GM18873 (cell line): Measurements from ENCODE around the gene WFDC9.
"Not testable (repeated sequence)": the region's sequence is repeated elsewhere in the genome, so short reads cannot be mapped to it uniquely, and the experiment has no call there.

Experiments used
- ATAC-seq: cut with Tn5 transposase; IDR thresholded peaks from one replicate; pipeline ENCODE4 v1.9.1; 2021; ENCODE audit warnings: mild to moderate bottlenecking, moderate library complexity, moderate number of reproducible peaks; ENCODE audit not compliant: unreplicated experiment, low FRiP score

The WFDC9 gene

DNA sequence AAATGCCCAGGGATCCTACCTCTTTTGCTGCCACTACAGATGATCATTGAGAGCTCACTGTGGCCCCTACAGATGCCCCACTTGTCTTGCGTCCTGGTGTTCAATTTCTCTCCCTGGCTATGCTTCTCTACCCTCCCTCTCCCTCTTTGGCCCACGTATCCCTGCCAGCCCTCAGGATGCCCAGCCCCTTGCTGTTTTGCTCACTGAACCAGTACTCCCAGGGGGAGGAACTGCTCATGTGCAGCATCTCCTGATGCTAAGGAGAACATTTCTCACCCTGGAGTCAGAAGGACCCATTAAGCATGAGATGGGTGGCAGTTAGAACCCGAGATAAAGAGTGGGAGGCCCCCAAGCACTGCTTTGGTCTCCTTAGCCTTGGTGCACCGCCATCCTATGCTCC is at the start of gene WFDC9:
TSS of gene WFDC9 (minus strand) at position 101 of the 400 bp plus-strand sequence. CDS start 21,103 bp downstream, outside the sequence.
- ATAC-seq = no peak

DNA sequence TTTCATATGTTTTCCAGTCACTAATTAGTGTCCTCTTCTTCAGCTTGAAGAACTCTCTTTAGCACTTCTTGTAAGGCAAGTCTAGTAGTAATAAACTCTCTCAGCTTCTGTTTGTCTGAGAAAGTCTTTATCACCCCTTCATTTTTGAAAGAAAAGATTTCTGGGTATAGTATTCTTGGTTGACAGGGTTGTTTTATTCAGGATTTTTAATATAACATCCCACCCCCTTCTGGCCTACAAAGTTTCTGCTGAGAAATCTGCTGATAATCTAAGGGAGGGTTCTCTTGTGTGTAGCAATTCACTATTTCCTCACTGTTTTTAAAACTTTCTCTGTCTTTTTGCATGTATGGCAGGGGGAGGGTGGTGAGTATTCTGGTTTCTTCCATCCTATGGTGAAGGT is 48.6 kb upstream of the WFDC9 start:
- no peak for ATAC-seq

DNA sequence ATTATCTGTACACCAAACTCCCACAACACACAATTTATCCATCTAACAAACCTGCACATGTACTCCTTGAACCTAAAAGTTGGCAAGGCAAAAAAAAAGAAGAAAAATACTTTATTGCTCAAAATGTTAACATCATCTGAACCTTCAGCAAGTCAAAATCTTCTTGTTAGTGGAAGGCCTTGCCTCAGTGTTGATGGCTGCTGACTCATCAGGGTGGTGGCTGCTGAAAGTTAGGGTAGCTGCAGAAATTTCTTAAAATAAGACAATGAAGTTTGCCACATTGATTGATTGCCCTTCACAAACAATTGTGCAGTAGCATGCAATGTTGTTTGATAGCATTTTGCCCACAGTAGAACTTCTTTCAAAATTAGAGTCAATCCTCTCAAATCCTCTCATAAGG is 41.7 kb upstream of the WFDC9 start:
- no peak for ATAC-seq

DNA sequence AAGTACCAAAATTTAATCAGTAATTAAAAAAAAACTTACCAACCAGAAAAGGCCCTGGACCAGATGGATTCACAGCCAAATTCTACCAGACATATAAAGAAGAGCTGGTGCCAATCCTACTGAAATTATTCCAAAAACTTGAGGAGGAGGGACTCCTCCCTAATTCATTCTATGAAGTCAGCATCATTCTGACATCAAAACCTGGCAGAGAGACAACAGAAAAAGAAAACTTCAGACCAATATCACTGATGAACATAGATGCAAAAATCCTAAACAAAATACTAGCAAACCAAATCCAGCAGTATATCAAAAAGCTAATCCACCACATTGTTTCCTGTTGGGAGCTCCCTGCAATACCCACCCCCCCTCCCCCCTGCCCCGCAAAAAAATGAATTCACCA is 39.1 kb upstream of the WFDC9 start, which contains the start of gene WFDC11:
TSS of gene WFDC11 (minus strand) at position 101 of the 400 bp plus-strand sequence. CDS start 19,639 bp downstream, outside the sequence.
- ATAC-seq = no peak

DNA sequence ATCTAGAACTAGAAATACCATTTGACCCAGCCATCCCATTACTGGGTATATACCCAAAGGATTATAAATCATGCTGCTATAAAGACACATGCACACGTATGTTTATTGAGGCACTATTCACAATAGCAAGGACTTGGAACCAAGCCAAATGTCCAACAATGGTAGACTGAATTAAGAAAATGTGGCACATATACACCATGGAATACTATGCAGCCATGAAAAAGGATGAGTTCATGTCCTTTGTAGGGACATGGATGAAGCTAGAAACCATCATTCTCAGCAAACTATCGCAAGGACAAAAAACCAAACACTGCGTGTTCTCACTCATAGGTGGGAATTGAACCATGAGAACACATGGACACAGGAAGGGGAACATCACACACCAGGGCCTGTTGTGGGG is 26.0 kb upstream of the WFDC9 start:
- not testable (repeated sequence) for ATAC-seq

DNA sequence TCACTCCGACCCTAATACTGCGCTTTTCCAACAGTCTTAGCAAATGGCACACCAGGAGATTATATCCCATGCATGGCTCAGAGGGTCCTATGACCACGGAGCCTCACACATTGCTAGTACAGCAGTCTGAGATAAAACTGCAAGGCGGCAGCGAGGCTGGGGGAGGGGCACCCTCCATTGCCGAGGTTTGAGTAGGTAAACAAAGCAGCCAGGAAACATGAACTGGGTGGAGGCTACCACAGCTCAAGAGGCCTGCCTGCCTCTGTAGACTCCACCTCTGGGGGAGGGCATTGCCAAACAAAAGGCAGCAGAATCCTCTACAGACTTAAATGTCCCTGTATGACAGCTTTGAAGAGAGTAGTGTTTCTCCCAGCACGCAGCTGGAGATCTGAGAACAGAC is 20.6 kb upstream of the WFDC9 start:
- not testable (repeated sequence) for ATAC-seq

DNA sequence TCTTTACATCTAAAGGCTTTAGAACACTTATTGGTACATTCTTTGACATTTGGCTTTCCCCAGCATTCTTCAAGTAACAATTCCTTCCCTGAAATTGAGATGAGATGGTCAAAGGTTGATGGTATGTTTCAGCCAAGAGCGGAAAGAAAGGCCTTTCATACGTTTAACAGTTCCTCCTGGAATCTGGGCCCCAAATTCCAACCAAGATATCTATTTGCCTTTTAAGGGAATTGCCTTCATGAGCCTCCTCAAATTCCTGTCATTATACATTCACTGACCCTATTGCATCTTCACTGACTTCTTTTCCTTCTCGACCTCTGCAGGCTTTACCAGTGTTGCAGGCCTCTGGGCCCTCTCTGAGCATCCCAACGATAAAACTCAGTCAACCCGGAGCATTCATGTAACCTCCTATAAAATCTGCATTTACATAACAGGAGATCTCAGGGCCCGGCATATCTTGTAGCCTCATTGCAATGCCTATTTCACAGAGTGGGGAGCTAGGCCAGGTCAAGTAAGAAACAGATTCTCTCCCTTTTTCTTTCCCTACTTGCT is 18.3 kb upstream of the WFDC9 start:
- ATAC-seq = no peak

DNA sequence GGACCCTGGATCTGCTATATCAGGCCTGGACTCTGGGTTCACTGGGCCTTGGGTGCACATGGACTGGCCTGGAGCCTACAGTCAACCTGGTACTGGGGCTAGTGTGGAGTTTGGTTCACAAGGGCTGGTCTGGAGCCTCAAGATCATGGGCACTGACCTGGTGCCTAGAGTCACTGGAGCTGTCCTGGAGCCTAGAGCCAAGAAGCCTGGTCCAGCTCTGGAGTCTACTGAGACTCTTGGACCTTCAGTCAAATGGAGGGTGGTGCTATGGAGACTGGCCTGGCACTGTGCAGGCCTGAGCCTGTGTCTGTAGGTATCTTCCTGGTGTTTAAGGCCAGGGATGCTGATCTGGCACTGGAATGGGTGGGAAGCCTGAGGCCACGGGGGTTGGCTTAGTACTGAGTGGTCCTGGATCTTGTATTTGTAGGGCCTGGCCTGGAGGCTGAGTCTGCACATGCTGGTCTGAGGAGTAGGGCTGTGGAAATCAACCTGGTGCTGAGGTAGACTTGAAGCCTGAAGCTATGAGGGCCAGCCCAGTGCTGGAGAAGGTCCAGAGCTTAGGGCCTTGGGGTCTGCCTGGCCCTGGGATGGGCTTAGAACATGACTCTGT is 16.5 kb upstream of the WFDC9 start:
- ATAC-seq = no peak

DNA sequence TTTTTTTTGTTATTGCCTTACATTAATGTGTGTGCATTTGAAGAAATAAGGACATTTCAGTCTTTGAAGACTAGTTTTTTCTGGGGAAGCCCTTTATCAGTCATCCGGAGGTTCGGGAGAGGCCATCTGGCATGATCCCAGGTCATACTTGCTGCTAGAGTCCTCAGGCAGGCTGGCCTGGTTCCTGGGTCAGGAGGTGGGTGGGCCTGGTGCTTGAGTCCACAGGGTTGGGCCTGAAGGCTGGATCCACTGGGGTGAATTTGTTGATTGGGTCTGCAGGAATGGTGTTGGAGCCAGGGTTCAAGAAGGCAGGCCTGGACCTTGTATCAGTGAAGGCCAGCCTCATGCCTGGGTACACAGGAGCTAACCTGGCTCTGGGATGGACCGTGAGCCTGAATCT is 15.8 kb upstream of the WFDC9 start:
- no peak for ATAC-seq

DNA sequence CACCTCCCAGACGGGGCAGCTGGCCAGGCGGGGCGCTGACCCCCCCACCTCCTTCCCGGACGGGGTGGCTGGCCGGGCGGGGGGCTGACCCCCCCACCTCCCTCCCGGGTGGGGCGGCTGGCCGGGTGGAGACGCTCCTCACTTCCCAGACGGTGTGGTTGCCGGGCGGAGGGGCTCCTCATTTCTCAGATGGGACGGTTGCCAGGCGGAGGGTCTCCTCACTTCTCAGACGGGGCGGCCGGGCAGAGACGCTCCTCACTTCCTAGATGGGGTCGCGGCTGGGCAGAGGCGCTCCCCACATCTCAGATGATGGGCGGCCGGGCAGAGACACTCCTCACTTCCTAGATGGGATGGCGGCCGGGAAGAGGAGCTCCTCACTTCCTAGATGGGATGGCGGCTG is 14.8 kb upstream of the WFDC9 start:
- not testable (repeated sequence) for ATAC-seq

DNA sequence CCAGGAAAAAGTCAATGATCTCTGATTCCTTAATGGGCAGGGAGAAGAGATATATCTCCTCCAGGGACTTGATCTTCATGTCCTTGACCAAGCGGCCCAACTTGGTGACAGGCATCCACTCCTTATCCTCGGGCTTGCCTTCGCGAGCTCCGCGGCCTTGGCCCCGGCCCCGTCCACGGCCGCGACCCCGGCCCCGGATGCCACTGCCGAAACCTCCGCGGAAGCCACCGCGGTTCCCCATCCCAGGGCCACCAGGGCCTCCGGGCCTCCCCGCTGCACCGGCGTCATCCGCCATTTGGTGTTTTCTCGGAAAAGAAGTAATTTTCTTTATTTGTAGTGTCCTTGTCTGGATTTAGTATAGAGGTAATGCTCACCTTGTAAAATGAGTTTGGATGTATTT is 10.0 kb upstream of the WFDC9 start:
- ATAC-seq = not testable (repeated sequence)

DNA sequence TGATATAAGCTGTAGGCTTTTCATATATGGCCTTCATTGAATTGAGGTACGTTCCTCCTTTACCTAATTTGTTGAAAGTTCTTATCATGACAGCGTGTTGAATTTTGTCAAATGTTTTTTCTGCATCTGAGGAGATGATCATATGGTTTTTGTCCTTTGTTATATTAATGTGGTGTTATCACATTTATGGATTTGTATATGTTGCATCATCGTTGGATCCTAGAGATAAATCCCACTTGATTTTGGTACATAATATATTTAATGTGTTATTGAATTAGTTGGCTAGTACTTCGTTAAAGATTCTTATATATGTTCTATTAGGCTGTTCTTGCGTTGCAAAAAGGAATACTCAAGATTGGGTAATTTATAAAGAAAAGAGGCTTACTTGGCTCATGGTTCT is 8.6 kb upstream of the WFDC9 start:
- no peak for ATAC-seq

DNA sequence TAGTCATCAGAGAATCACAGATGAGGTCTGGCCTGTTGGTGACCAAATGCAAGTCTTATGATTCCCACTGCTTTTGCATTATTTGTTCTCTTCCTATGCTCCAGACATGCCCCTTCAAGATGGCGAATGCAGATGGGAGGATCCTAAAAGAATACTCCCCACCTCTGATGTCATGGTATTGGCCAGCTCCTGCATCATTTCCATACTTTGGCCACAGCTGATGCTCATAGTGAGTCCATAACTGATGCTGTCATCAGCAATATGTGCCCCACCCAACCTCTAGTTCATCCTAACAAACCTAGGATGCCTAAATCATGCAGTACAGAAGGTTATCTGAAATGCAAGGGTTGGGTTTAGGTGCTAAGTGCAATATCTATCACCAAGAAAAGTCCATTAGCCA is 5.4 kb upstream of the WFDC9 start:
- no peak for ATAC-seq

DNA sequence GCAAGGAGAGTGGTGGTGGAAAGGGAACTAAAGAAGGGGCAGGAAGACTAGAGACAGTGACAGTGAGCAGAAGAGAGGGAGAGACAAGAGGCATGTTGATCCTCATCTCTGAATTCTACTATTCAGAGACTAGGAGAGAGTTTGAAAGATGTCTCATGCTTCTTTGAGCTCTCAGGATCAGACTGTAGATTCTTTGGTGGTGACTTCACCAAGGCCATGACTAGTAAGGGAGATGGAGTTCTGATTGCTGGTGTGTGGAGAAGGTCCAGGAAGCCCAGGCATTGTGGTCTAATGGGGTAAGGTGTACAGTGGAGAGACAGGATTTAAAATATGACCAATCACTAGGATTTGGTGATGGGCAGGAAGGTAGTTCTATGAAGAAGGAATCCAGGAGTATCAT is 713 bp downstream of the WFDC9 start:
- ATAC-seq = no peak

DNA sequence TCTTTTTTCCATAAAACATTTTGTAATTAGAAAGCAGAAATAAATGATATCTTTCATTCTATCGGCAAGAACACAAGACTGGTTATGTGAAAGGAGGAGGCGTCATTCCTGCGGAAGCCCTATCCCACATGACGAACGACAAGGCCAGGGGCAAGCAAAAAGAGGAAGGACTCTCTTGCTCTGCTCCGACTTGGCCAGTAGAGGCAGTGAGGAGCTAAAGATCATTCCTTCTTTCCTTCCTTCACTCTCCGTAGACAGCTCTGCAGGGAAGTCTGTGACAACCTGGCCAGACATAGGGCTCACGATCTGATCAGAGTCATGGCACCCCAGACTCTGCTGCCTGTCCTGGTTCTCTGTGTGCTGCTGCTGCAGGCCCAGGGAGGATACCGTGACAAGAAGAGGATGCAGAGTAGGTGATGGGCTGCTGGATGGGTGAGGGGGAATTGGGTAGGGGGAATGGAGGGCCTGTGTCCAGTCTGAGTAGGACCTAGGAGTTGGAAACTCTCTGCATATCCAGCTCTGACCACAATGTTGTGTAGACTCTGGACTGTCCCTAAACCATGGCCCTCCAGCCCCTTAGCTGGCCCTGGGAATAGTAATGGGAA is 1.5 kb downstream of the WFDC9 start, which contains the start of gene WFDC10A:
TSS of gene WFDC10A (plus strand) at position 244 of the 605 bp plus-strand sequence. CDS start at position 319, 75 bp downstream.
- no peak for ATAC-seq

DNA sequence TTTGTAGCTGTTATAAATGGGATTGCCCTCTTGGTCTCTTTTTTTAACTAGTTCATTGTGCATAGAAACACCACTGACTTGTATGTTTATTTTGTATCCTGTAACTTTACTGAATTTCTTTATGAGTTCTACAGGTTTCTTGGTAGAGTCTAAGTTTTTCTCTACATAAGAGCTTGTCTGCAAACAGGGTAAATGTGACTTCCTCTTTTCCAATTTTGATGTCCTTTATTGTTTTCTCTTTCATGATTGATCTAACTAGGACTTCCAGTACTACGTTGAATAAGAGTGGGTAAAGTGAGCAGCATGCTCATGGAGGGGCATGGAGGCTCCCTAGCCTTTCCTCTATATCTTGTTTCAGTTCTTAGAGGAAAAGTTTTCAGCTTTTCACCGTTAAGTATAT is 4.5 kb downstream of the WFDC9 start:
- no peak for ATAC-seq

DNA sequence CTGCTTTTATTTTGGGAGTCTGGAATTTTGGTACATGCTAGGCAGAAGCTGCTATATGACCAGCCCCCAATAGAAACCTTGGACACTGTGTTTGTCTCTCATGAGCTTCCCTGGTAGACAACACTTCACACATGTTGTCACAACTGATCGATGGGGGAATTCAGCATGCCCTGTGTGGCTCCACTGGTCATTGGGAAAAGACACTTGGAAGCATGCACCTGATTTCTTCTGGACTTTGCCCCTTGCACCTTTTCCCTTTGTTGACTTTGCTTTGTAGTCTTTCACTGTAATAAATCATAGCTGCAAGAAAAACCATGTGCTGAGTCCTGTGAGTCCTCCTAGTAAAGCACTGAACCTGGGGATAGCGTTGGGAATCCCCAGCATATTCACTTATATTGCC is 9.5 kb downstream of the WFDC9 start:
- no peak for ATAC-seq

DNA sequence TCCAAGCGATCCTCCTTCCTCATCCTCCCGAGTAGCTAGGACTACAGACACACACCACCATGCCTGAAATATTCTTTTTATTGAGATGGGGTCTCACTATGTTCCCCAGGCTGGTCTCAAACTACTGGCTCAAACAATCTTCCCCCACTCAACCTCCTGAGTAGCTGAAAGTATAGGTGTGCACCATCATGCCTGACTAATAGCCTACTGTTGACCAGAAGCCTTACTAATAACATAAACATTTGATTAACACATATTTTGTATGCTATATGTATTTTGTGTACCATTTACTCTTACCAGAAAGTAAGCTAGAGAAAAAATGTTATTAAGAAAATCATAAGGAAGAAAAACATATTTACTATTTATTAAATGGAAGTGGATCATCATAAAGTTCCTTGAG is 13.5 kb downstream of the WFDC9 start:
- ATAC-seq = no peak

DNA sequence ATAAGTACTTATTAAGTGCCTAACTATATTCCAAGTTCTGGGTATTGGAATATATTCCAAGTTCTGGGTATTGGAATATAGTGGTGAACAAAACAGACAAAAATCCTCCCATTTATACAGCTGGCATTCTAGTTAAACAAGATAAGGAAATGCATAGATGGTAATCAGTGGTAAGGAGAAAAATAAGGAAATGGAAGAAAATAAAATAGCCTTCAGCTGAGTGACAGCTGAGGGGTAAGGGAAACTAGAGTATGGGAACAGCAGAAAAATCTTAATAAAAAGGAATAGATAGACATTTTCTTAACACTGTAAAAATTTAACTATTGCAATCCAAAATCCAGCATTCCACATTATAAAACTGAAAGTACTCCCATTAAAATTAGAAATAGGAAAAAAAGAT is 18.8 kb downstream of the WFDC9 start:
- ATAC-seq = no peak

DNA sequence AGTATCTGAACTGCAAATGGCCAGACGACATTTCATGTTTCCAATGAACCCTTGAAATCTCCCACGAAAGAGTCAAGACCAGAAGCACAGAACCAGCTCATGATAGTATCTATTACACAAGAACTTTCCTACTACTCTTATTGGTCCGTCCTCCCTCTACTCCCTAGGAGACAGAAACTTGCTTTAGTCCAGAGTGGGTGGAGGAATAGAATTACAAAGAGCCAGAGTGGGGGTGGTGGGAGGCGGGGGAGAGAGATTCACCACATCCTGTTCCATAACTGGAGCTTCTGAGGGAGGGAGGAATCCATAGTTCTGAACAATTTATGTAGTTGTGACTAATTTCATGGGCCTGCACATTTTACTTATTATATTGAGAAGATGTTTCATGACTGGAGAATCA is 20.0 kb downstream of the WFDC9 start:
- ATAC-seq = no peak

DNA sequence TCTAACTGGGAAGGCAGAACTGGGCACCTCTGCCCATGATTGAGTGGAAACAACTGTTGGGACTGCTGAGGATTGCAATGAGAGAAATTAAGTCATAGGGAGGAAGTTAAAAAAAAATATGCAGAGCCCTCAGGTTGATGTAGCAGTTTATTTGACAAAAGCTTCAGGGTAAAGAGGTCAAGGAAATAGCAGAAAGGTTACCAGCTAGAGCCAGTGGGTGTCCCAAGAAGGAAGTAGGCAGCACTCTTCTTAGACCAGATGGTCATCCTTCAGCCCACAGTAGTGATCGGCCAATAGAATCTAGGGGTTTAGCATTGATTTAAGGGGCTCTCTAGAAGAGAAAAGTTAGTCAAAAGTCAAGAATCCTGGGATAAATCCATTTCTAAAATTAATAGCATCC is 23.3 kb downstream of the WFDC9 start:
- no peak for ATAC-seq

DNA sequence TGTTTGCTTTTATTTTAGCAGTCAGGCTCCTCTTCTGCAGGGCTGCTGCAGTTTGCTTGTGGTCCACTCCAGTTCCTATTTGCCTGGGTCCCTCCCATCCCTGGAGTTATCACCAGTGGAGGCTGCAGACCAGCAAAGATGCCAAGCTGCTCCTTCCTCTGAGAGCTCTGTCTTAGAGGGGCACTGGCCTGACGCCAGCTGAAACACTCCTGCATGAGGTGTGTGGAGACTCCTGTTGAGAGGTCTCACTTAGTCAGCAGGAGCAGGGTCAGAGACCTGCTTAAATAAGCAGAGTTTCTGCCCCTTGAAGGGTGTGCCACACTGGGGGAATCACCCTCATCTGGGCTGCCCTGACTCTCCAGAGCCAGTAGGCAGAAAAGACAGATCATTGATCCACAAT is 35.8 kb downstream of the WFDC9 start:
- no peak for ATAC-seq
